ENCODE results near the gene NLRP9.

DNA sequence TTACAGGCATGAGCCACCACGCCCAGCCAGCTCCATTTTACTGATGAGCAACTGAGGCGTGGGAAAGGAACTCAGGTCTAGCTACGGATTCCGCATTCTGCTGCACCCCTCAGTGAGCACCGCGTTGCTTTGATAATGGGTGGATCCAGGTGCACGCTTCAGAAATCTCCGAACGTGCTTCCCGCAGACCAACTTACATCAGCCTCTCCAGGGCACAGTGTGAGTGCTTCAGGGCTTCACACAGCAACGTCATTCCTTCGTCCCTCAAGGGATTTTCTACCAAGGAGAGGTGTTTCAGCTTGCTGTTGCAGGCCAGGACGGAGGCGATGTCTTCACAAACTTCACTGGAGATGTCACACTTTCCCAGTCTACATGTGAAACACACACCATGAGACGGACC is 21.7 kb downstream of the NLRP9 start:
- TF ChIP-seq, protein P1, sequence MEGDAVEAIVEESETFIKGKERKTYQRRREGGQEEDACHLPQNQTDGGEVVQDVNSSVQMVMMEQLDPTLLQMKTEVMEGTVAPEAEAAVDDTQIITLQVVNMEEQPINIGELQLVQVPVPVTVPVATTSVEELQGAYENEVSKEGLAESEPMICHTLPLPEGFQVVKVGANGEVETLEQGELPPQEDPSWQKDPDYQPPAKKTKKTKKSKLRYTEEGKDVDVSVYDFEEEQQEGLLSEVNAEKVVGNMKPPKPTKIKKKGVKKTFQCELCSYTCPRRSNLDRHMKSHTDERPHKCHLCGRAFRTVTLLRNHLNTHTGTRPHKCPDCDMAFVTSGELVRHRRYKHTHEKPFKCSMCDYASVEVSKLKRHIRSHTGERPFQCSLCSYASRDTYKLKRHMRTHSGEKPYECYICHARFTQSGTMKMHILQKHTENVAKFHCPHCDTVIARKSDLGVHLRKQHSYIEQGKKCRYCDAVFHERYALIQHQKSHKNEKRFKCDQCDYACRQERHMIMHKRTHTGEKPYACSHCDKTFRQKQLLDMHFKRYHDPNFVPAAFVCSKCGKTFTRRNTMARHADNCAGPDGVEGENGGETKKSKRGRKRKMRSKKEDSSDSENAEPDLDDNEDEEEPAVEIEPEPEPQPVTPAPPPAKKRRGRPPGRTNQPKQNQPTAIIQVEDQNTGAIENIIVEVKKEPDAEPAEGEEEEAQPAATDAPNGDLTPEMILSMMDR (IDR thresholded peaks at IDR 0.05), result no peak
- TF ChIP-seq POLR2AphosphoS5 (IDR thresholded peaks at IDR 0.05), result no peak
- no peak for TF ChIP-seq POLR2A (IDR thresholded peaks at IDR 0.05)

All from suprapubic skin (tissue), 4 donors.